IPS DF 6.9 (cell line): ENCODE data around the gene OSCP1.
A peak's percentile ranks its signal among the peaks of the same experiment; 100 is the strongest.

Source experiments
- DNase-seq: peaks from one replicate; pipeline ENCODE4 v3.0.0-alpha.2; 2013; ENCODE audit warnings: low read depth, low spot score
- H3K27ac ChIP-seq: one replicate; pipeline ENCODE4 v1.5.1; 2013; ENCODE audit warnings: low read length, control low read depth
- H3K27me3 ChIP-seq: 2 replicates; pipeline ENCODE4 v1.6.1; 2013; ENCODE audit warnings: mild to moderate bottlenecking, low read length; ENCODE audit not compliant: control insufficient read depth, insufficient read depth
- H3K36me3 ChIP-seq: 2 replicates; pipeline ENCODE4 v1.6.1; 2013; ENCODE audit warnings: low read length; ENCODE audit not compliant: control insufficient read depth, insufficient read depth
- H3K4me1 ChIP-seq: 2 replicates; pipeline ENCODE4 v1.6.1; 2013; ENCODE audit warnings: low read length; ENCODE audit not compliant: control insufficient read depth, insufficient read depth
- H3K4me3 ChIP-seq: 2 replicates; pipeline ENCODE4 v1.5.1; 2013; ENCODE audit warnings: mild to moderate bottlenecking, low read length
- H3K9me3 ChIP-seq: 2 replicates; pipeline ENCODE4 v1.6.1; 2013; ENCODE audit warnings: low read length, inconsistent platforms; ENCODE audit not compliant: control insufficient read depth, insufficient read depth
- WGBS: extraction: QIAGEN DNeasy Blood & Tissue Kit; methylation state at CpG from one replicate; pipeline ENCODE4 v1.1.7; 2013; ENCODE audit warnings: mixed read lengths, missing lambda C conversion rate; ENCODE audit not compliant: insufficient read length, insufficient coverage; 5-methylcytosine and 5-hydroxymethylcytosine counted together

The OSCP1 gene

DNA sequence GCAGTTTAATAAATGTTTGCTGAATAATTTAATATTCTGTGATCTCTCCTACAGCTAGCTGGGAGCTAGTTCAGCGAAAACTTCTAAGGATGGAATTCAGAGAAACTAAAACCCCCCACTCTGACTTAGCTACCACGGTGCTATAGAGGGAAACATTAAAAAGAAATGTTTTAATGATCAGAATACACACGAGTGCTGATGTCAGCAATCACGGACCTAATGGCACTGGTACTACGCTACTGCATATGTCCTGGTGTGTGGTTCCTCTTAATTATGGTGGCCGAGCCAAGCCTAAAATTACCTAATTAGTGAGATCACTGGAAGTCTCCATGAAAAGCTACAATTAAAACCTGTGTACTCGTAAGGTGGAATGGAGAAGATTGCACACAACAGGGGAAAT is 28.6 kb downstream of the OSCP1 start:
- Histone ChIP-seq H3K4me3 (no peak overlapping the region), H3K4me1 (no peaks in the 10 kb centered on the region), H3K27ac (no peak overlapping the region), H3K9me3 (no peaks in the 10 kb centered on the region), H3K27me3 (no peaks in the 10 kb centered on the region), H3K36me3 (no peaks in the 10 kb centered on the region)
- DNase-seq, result no peak
- WGBS, result no CpG with 5 or more reads among the region's 7 CpGs

DNA sequence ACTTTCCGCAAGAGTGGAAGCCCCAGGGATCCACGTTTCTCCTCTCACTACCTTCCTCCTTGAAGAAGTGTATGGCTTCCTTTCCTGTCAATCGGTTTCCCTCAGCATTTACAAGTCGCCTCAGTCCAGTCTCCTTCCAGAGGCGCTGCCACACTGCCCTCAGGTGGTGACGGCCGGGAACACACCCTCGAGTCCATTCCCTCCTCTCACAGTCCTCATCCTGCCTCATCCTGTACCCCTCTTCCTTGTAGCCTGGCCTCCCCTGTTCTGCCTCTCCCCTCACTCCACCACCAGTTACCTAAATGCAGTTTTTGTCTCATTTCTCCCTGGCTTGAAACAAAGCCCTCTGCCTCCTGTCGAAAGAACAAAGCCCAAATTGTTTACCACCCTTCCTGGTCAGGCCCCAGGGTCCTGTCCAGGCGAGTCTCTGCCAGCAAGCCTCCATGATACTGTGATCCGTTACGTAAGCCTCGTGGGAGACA is 29.4 kb downstream of the OSCP1 start:
- no peaks in the 10 kb centered on the region for H3K4me1 ChIP-seq
- no CpG with 5 or more reads among the region's 13 CpGs for WGBS

DNA sequence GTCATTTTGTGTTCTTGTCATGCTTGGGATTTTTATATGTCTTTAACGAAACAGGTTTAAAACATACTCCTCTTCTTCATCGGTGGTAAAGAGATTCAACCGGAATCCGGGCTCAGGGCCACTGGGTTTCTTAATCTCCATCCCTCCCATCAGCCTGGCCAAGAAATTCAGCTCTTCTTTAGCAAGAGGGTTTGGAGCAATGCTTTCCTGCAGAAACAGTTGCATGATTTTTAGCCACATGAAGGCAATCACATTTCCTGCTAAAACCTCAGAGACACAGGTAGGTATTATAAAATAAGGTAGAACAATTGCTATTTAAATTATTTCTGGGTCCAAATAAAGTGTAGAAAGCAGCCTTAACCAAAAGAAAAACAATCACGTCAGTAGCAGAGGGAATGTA is 29.8 kb downstream of the OSCP1 start:
- H3K27ac ChIP-seq, result no peak overlapping the region

More for the DNA sequence above, 29.4 kb downstream of the OSCP1 start:
- H3K4me3 ChIP-seq, result no peak overlapping the region
- H3K27me3 ChIP-seq, result no peaks in the 10 kb centered on the region
- no peaks in the 10 kb centered on the region for H3K36me3 ChIP-seq
- peak; percentile 85 for DNase-seq
- H3K9me3 ChIP-seq, result no peaks in the 10 kb centered on the region
- no peak overlapping the region for H3K27ac ChIP-seq

GRCh38 chr1:36419569-36419968 is 30.7 kb downstream of the OSCP1 start:
- DNase-seq, result no peak
- Histone ChIP-seq H3K9me3 (no peaks in the 10 kb centered on the region), H3K27ac (no peak overlapping the region), H3K27me3 (no peaks in the 10 kb centered on the region), H3K4me1 (no peaks in the 10 kb centered on the region), H3K36me3 (no peaks in the 10 kb centered on the region), H3K4me3 (no peak overlapping the region)
- WGBS, result no CpG with 5 or more reads among the region's 4 CpGs

More for the DNA sequence above, 29.8 kb downstream of the OSCP1 start:
- H3K9me3 ChIP-seq, result no peaks in the 10 kb centered on the region
- no peak overlapping the region for H3K4me3 ChIP-seq
- H3K27me3 ChIP-seq, result no peaks in the 10 kb centered on the region
- no peaks in the 10 kb centered on the region for H3K36me3 ChIP-seq
- no peak for DNase-seq
- WGBS, result no CpG with 5 or more reads among the region's 5 CpGs
- H3K4me1 ChIP-seq, result no peaks in the 10 kb centered on the region

GRCh38 chr1:36419140-36419539 is 31.1 kb downstream of the OSCP1 start:
- Histone ChIP-seq H3K27me3 (no peaks in the 10 kb centered on the region), H3K4me3 (no peak overlapping the region), H3K4me1 (no peaks in the 10 kb centered on the region), H3K36me3 (no peaks in the 10 kb centered on the region), H3K27ac (no peak overlapping the region), H3K9me3 (no peaks in the 10 kb centered on the region)
- DNase-seq, result no peak
- WGBS, result no CpG with 5 or more reads among the region's 3 CpGs

DNA sequence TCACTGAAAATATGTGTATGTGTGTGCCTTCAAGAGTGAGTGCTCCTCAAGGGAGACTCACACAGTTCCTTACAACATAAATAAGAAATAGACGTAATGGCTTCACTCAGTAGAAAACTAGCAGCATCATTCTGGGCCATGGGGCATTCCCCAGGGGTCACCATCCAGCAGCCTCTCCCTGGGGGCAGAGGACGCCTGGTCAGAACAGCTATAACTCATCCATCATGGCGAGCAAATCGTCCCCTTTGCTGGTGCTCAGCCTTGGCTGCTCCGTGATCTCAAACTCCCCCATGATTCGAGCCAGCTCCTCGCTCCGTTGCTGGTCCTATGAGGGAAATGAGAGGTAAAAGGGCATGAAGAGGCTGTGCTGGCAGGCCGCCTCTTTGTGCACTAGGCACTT is 32.3 kb downstream of the OSCP1 start:
- H3K27ac ChIP-seq, result no peak overlapping the region
- no peaks in the 10 kb centered on the region for H3K9me3 ChIP-seq
- H3K4me3 ChIP-seq, result no peak overlapping the region
- no peaks in the 10 kb centered on the region for H3K4me1 ChIP-seq
- no peaks in the 10 kb centered on the region for H3K27me3 ChIP-seq
- no peak for DNase-seq
- H3K36me3 ChIP-seq, result no peaks in the 10 kb centered on the region
- no CpG with 5 or more reads among the region's 9 CpGs for WGBS

- Histone ChIP-seq H3K4me3 (no peak overlapping the region), H3K36me3 (no peaks in the 10 kb centered on the region), H3K4me1 (no peaks in the 10 kb centered on the region), H3K27me3 (no peaks in the 10 kb centered on the region), H3K27ac (no peak overlapping the region), H3K9me3 (no peaks in the 10 kb centered on the region)
- no CpG with 5 or more reads among the region's 15 CpGs for WGBS
- no peak for DNase-seq
Observed at GRCh38 chr1:36415661-36416326, 34.5 kb downstream of the OSCP1 start.

DNA sequence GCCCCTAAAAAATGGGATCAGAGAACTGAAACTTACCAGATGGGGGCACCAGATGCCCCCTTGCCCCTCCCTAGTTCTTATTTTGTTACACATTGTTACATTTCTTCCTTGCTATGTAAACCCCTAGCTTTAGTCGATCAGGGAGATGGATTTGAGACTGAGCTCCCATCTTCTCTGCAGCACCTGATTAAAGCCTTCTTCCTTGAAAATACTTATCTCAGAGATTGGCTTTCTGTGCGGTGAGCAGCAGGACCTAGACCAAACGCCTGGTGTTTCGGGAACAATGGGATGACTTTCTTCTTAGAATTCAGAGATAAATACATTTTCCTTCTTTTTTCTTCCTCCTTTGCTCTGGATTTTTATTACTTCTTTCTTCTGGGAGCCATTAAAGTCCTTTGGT is 35.9 kb downstream of the OSCP1 start:
- WGBS, result no CpG with 5 or more reads among the region's 4 CpGs
- Histone ChIP-seq H3K27ac (no peak overlapping the region), H3K4me1 (no peaks in the 10 kb centered on the region), H3K27me3 (no peaks in the 10 kb centered on the region), H3K36me3 (no peaks in the 10 kb centered on the region), H3K9me3 (no peaks in the 10 kb centered on the region), H3K4me3 (no peak overlapping the region)
- DNase-seq, result no peak

GRCh38 chr1:36411674-36412648 is 38.3 kb downstream of the OSCP1 start:
- DNase-seq, result no peak
- no CpG with 5 or more reads among the region's 11 CpGs for WGBS

GRCh38 chr1:36408479-36408878 is 41.8 kb downstream of the OSCP1 start:
- Histone ChIP-seq H3K4me1 (no peaks in the 10 kb centered on the region), H3K27me3 (no peaks in the 10 kb centered on the region), H3K27ac (no peak overlapping the region), H3K4me3 (no peak overlapping the region), H3K9me3 (no peaks in the 10 kb centered on the region), H3K36me3 (no peaks in the 10 kb centered on the region; the same call in 1 of the 2 replicates)
- WGBS, result no CpG with 5 or more reads among the region's 2 CpGs
- DNase-seq, result no peak

More at GRCh38 chr1:36411674-36412648, 38.3 kb downstream of the OSCP1 start:
- Histone ChIP-seq H3K27ac (no peak overlapping the region), H3K4me3 (no peak overlapping the region), H3K9me3 (no peaks in the 10 kb centered on the region), H3K4me1 (no peaks in the 10 kb centered on the region), H3K36me3 (no peaks in the 10 kb centered on the region; the same call in 1 of the 2 replicates), H3K27me3 (no peaks in the 10 kb centered on the region)
